ENCODE results near the gene POP5.

- TF ChIP-seq SCRT2 (tag by site-specific recombination; IDR thresholded peaks at IDR 0.05) (no peak), KLF9 (tag by site-specific recombination; IDR thresholded peaks at IDR 0.05; ENCODE audit: low read depth) (no peak), ZNF175 (tag by site-specific recombination; IDR thresholded peaks at IDR 0.05) (no peak), BCL11B (tag by site-specific recombination; IDR thresholded peaks at IDR 0.05; ENCODE audit: low read depth) (no peak), TCF7L2 (IDR thresholded peaks at IDR 0.05; ENCODE audit: borderline replicate concordance, low read depth, low read length) (no peak), ZFHX2 (tag by site-specific recombination; conservative IDR thresholded peaks at IDR 0.05) (no peak), ZNF350 (tag by site-specific recombination; IDR thresholded peaks at IDR 0.05) (no peak), BCL11A (tag by site-specific recombination; IDR thresholded peaks at IDR 0.05; ENCODE audit: low read depth) (no peak)
- TF ChIP-seq, protein P1, sequence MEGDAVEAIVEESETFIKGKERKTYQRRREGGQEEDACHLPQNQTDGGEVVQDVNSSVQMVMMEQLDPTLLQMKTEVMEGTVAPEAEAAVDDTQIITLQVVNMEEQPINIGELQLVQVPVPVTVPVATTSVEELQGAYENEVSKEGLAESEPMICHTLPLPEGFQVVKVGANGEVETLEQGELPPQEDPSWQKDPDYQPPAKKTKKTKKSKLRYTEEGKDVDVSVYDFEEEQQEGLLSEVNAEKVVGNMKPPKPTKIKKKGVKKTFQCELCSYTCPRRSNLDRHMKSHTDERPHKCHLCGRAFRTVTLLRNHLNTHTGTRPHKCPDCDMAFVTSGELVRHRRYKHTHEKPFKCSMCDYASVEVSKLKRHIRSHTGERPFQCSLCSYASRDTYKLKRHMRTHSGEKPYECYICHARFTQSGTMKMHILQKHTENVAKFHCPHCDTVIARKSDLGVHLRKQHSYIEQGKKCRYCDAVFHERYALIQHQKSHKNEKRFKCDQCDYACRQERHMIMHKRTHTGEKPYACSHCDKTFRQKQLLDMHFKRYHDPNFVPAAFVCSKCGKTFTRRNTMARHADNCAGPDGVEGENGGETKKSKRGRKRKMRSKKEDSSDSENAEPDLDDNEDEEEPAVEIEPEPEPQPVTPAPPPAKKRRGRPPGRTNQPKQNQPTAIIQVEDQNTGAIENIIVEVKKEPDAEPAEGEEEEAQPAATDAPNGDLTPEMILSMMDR (tag by site-specific recombination; IDR thresholded peaks at IDR 0.05): no peak
- TF ChIP-seq, protein P2, sequence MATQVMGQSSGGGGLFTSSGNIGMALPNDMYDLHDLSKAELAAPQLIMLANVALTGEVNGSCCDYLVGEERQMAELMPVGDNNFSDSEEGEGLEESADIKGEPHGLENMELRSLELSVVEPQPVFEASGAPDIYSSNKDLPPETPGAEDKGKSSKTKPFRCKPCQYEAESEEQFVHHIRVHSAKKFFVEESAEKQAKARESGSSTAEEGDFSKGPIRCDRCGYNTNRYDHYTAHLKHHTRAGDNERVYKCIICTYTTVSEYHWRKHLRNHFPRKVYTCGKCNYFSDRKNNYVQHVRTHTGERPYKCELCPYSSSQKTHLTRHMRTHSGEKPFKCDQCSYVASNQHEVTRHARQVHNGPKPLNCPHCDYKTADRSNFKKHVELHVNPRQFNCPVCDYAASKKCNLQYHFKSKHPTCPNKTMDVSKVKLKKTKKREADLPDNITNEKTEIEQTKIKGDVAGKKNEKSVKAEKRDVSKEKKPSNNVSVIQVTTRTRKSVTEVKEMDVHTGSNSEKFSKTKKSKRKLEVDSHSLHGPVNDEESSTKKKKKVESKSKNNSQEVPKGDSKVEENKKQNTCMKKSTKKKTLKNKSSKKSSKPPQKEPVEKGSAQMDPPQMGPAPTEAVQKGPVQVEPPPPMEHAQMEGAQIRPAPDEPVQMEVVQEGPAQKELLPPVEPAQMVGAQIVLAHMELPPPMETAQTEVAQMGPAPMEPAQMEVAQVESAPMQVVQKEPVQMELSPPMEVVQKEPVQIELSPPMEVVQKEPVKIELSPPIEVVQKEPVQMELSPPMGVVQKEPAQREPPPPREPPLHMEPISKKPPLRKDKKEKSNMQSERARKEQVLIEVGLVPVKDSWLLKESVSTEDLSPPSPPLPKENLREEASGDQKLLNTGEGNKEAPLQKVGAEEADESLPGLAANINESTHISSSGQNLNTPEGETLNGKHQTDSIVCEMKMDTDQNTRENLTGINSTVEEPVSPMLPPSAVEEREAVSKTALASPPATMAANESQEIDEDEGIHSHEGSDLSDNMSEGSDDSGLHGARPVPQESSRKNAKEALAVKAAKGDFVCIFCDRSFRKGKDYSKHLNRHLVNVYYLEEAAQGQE (tag by site-specific recombination; IDR thresholded peaks at IDR 0.05): no peak
Observed at GRCh38 chr12:120588371-120588770, 7.2 kb upstream of the POP5 start.
